CD4-positive, alpha-beta T cell treated with Interleukin-1 beta for 1 hour (primary cell): ENCODE results near the gene SNX27.
"Not testable (repeated sequence)": the region's sequence is repeated elsewhere in the genome, so short reads cannot be mapped to it uniquely, and the experiment has no call there.

ENCODE experiments used
- DNase-seq, 2 donors: peaks; one replicate each; pipeline ENCODE4 v3.0.0-alpha.2; 2020 to 2022

Gene SNX27

DNA sequence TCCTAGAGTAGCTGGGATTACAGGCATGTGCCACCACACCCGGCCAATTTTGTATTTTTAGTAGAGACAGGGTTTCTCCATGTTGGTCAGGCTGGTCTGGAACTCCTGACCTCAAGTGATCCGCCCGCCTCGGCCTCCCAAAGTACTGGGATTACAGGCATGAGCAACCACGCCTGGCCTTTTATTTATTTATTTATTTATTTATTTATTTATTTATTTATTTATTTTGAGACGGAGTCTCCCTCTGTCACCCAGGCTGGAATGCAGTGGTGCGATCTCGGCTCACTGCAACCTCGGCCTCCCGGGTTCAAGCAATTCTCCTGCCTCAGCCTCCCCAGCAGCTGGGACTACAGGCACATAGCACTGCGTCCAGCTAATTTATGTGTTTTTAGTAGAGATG lies 31.2 kb downstream of the SNX27 start:
- not testable (repeated sequence) for DNase-seq

- no peak for DNase-seq
Observed at GRCh38 chr1:151644001-151644400, 32.2 kb downstream of the SNX27 start.

DNA sequence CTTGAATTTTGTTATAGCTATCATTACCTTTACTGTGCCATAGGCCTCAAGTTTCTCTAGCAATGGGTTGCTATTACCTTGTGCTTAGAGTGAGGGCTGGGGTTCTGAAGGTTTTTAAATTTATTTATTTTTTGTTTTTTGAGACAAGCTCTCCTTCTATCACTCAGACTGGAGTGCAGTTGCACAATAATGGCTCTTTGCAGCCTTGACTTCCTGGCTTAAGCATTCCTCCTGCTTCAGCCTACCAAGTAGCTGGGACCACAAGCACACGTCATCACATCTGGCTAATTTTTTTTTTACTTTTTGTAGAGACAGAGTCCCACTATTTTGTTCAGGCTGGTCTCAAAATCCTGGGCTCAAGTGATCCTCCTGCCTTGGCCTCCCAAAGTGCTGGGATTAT lies 41.5 kb downstream of the SNX27 start:
- DNase-seq: no peak

- DNase-seq: no peak
Observed at GRCh38 chr1:151655371-151655770, 43.5 kb downstream of the SNX27 start.

GRCh38 chr1:151661751-151662150 lies 49.9 kb downstream of the SNX27 start:
- no peak for DNase-seq

DNA sequence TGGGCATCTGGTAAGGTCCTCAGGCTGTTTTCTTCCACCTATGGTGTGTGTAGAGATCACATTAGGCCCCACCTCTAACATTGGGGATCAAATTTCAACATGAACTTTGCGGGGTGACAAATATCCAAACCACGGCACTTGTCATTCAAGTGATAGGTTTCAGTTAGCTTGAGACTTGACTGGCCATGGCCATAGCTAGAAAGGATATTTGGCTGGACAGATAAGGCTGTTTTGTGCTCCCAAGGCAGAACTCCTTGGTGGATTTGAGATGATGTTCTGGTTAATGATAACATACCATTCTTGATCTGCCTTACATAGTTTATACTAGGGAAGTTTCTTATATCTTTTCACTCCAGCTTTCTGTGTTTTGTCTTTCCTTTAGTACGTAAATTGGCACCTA lies 56.2 kb downstream of the SNX27 start:
- no peak for DNase-seq

GRCh38 chr1:151670036-151670675 lies 58.3 kb downstream of the SNX27 start:
- DNase-seq: not testable (repeated sequence)

- no peak for DNase-seq
Observed at GRCh38 chr1:151673407-151673806, 61.6 kb downstream of the SNX27 start.

DNA sequence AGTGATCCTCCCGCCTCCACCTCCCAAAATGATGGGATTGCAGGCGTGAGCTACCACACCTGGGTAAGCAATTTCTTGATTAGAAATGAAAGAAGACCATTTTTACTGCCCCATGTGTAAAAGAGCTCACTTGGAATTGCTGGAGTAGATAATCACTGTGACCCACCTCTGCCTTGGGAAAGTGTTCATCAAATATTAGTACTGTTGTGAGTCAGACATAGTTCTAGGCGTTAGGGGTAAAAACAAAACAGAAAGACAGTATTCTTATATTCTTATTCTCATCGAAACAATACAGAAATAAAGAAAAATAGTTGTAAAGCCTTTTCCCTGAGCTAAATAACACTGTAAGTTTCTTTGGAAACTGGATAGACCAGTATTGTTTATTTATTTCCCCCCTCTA lies 68.5 kb downstream of the SNX27 start:
- no peak for DNase-seq

DNA sequence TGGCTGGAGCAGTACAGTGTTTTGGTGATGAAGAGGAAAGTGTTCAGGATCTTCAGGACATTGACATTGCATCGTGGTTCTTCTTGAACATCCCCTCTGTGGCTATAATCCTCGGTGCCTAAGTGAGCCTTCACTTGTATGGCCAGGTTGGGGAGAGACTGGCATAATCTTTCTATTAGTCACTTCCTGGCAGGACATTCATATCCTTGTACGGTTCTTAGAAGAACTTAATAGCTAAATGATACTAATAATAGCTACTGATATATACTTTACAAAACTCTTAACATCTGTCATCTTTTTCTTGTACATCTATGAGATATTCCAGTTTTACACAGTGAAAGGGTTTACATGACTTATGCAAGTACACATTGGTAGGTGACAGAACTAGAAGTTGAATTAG lies 69.0 kb downstream of the SNX27 start:
- no peak for DNase-seq

DNA sequence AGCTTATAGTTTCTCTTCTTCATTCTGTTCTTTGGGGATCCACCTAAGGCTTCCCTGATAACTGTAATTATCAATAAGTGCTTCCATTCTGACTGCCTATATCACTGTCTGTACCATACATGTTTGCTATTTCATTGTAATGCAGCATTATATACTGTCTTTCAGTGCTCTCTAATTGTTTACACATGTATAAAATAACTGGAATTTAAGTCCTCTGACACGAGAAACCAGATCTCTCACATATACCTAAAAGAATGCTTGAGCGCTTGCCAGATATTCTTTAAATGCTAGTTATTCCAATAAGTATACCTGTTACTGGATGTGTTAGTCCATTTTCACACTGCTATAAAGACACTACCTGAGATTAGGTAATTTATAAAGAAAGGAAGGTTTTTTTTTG lies 70.1 kb downstream of the SNX27 start:
- no peak for DNase-seq

DNA sequence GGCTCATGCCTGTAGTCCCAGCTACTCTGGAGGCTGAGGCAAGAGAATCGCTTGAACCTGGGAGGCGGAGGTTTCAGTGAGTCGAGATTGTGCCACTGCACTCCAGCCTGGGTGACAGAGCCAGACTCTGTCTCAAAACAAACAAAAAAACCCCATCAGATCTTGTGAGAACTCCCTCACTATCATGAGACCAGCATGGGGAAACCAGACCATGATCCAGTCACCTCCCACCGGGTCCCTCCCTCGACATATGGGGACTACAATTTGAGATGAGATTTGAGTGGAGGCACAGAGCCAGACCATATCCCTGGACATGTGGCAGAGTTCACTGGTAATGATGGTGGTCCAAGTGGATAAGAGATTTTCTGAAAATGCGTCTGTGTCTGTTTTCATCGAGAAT lies 71.1 kb downstream of the SNX27 start:
- DNase-seq: not testable (repeated sequence)

DNA sequence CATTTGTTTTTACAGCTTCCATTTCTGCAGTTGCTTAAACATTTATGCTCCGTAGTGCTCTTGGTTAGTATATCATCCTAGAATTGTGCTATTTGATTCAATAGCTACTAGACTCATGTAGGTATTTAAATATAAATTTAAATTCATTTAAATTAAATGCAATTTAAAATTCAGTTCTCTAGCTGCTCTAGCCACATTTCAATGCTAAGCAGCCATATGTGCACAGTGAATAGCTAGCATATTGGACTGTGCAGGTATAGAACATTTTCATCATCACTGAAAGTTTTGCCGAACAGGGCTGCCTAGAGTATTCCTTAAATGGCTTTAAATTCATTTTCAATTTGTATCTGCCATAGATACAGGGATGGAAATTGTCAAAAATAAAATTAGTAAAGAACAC lies 72.3 kb downstream of the SNX27 start:
- DNase-seq: no peak

DNA sequence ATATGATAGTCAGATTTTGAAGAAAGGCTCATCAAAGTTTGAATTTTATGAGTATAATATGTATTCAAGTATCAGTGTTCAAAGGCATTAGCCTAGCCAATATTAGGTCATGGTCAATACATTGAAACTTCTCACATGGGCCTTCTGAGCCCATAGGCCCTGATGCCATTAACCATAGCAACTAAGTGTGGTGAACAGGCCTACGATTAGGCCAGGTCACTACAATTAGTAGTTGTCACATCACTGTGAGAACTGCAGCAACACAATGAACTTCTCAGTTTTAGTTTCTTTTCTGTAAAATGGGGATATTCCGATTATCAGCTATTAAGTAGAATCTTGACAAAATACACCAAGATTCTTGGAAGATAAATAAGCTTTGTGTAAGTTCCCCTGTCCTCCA lies 74.7 kb downstream of the SNX27 start:
- DNase-seq: no peak

GRCh38 chr1:151689494-151689893 lies 77.6 kb downstream of the SNX27 start:
- DNase-seq: no peak

DNA sequence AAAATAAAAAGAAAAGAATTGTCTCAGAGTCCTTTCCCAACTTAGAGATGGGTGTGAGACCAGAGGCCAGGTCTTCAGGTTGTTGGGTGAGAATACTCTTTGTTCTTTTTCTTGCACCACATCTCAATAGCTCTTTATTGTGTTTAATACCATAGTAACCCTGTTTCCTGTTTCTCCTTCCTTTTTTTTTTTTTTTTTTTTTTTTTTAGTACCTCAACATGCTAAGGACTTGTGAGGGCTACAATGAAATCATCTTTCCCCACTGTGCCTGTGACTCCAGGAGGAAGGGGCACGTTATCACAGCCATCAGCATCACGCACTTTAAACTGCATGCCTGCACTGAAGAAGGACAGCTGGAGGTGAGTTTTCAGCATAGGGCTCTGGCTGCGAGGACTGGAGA lies 80.4 kb downstream of the SNX27 start:
- no peak for DNase-seq

- DNase-seq: no peak
Observed at GRCh38 chr1:151693057-151693651, 81.3 kb downstream of the SNX27 start.

DNA sequence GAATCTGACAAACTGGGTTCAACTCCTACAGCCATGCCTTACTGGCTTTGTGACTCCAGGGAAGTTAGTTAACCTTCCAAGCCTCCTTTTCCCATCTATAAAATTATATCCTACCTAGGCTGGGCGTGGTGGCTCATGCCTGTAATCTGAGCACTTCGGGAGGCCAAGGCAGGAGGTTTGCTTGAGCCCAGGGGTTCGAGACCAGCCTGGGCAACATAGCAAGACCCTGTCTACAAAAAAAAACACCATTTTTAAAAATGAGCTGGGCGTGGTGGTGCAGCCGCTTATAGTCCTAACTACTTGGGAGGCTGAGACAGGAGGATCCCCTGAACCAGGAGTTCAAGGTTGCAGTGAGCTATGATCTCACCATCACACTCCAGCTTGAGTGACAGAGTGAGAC lies 89.7 kb downstream of the SNX27 start:
- DNase-seq: no peak

- no peak for DNase-seq
Observed at GRCh38 chr1:151702936-151703335, 91.1 kb downstream of the SNX27 start.

- no peak for DNase-seq
Observed at GRCh38 chr1:151703813-151704212, 92.0 kb downstream of the SNX27 start.

GRCh38 chr1:151704246-151704645 lies 92.4 kb downstream of the SNX27 start:
- DNase-seq: no peak

- DNase-seq: no peak
Observed at GRCh38 chr1:151705146-151705545, 93.3 kb downstream of the SNX27 start.

DNA sequence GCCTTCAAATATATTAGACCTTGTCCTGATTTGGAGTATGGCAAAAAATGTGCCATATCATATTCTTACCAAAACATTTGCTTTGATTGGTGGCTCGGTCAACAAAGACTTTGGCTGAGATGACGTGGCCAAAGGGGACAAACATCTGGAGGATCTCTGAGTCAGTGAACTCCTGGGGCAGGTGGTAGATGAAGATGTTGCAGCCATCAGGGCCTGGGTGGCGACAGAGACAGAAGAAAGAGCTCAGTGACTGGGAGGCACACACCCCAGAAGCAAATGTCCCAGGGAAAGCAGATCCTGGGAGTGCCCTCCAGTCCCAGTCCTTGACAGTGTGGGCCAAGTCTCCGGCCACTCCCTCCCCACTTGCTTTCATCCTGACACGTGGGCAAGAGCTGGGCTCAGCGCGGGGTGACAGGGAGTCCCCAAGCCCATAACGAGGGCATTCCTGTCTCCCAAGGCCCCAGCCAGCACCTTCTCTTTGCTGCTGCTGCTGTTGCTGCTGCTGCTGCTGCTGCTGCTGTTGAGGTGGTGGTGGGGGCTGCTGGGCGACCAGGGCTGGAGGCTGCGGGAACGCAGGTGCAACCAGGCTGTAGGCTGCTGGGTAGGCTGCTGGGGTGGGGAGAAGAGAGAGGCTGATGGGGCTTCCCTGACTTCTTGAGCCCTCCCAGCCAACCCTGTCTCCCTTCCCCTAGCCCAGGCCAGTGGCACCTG lies 94.1 kb downstream of the SNX27 start:
- DNase-seq: no peak
